Amygdala (tissue), 56 donors: ENCODE data around the gene ARFRP1.
"Not testable (repeated sequence)": the region's sequence is repeated elsewhere in the genome, so short reads cannot be mapped to it uniquely, and the experiment has no call there.

ENCODE experiments used
- DNase-seq, 56 donors: peaks; one replicate each; lab custom pipeline; 2025; lab: John Stamatoyannopoulos, UW

ARFRP1 gene

GRCh38 chr20:63680857-63681608 lies 26.7 kb downstream of the ARFRP1 start:
- no peak for DNase-seq

- DNase-seq = no peak
Observed at GRCh38 chr20:63680427-63680826, 27.3 kb downstream of the ARFRP1 start.

- DNase-seq = no peak
Observed at GRCh38 chr20:63679799-63680305, 27.9 kb downstream of the ARFRP1 start.

GRCh38 chr20:63678667-63679465 lies 28.9 kb downstream of the ARFRP1 start:
- no peak for DNase-seq

- DNase-seq = no peak
Observed at GRCh38 chr20:63678071-63678470, 29.7 kb downstream of the ARFRP1 start.

GRCh38 chr20:63675681-63676368 lies 32.0 kb downstream of the ARFRP1 start:
- peak in 1 of 56 donors; percentile 14 for DNase-seq

GRCh38 chr20:63673951-63674350 lies 33.8 kb downstream of the ARFRP1 start:
- DNase-seq = no peak

GRCh38 chr20:63672666-63673065 lies 35.1 kb downstream of the ARFRP1 start:
- DNase-seq = no peak

- DNase-seq = not testable (repeated sequence)
Observed at GRCh38 chr20:63671695-63672094, 36.1 kb downstream of the ARFRP1 start.

GRCh38 chr20:63668351-63668750 lies 39.4 kb downstream of the ARFRP1 start:
- DNase-seq = no peak

GRCh38 chr20:63667858-63668257 lies 39.9 kb downstream of the ARFRP1 start:
- no peak for DNase-seq

GRCh38 chr20:63665708-63666107 lies 42.1 kb downstream of the ARFRP1 start:
- no peak for DNase-seq

- peak in 36 of 56 donors; percentile 6 to 73 (median 49) for DNase-seq
Observed at GRCh38 chr20:63664861-63665594, 42.7 kb downstream of the ARFRP1 start.

- DNase-seq = no peak
Observed at GRCh38 chr20:63664143-63664851, 43.5 kb downstream of the ARFRP1 start.

GRCh38 chr20:63663332-63664066 lies 44.3 kb downstream of the ARFRP1 start:
- DNase-seq = no peak

GRCh38 chr20:63662813-63663189 lies 45.0 kb downstream of the ARFRP1 start:
- no peak for DNase-seq

GRCh38 chr20:63661959-63662812 lies 45.6 kb downstream of the ARFRP1 start:
- no peak for DNase-seq

- DNase-seq = no peak
Observed at GRCh38 chr20:63661108-63661507, 46.7 kb downstream of the ARFRP1 start.
